Epithelial cell of esophagus (primary cell): ENCODE data around the gene CLDN18.

Experiments used
- DNase-seq: peaks from one replicate; pipeline ENCODE4 v3.0.0; 2010; ENCODE audit warnings: low read depth
- H3K4me3 ChIP-seq: 2 replicates; pipeline ENCODE4 v1.5.1; 2011; ENCODE audit warnings: mild to moderate bottlenecking, low read length, control low read depth
- CTCF ChIP-seq: IDR thresholded peaks from 2 replicates; pipeline ENCODE4 v1.5.1; 2011; ENCODE audit warnings: low read depth, mild to moderate bottlenecking, low read length, control low read depth, inconsistent platforms; ENCODE audit not compliant: insufficient read depth; ENCODE audit errors: missing control alignments

Gene CLDN18

GRCh38 chr3:138007898-138008297 is 2.1 kb upstream of the CLDN18 start:
- DNase-seq: no peak
- no peak overlapping the region for H3K4me3 ChIP-seq
- no peak for TF ChIP-seq CTCF

GRCh38 chr3:138010273-138010590 is 267 bp downstream of the CLDN18 start:
- no peak for TF ChIP-seq CTCF
- H3K4me3 ChIP-seq: no peak overlapping the region
- DNase-seq: no peak

GRCh38 chr3:138011722-138012121 is 1.8 kb downstream of the CLDN18 start:
- H3K4me3 ChIP-seq: no peak overlapping the region
- TF ChIP-seq CTCF: no peak
- DNase-seq: no peak

GRCh38 chr3:138012526-138012925 is 2.6 kb downstream of the CLDN18 start:
- no peak overlapping the region for H3K4me3 ChIP-seq
- no peak for TF ChIP-seq CTCF
- no peak for DNase-seq

GRCh38 chr3:138016065-138016464 is 6.1 kb downstream of the CLDN18 start:
- H3K4me3 ChIP-seq: no peak overlapping the region
- DNase-seq: no peak
- TF ChIP-seq CTCF: no peak

- H3K4me3 ChIP-seq: no peak overlapping the region
- TF ChIP-seq CTCF: no peak
- DNase-seq: no peak
Observed at GRCh38 chr3:138019281-138020069, 9.5 kb downstream of the CLDN18 start.

GRCh38 chr3:138023754-138024153 is 13.8 kb downstream of the CLDN18 start:
- no peak for TF ChIP-seq CTCF
- H3K4me3 ChIP-seq: no peak overlapping the region
- DNase-seq: no peak
